Stimulated activated CD8-positive, alpha-beta memory T cell treated with anti-CD3 and anti-CD28 coated beads, Interleukin-7, amount 100 ng/mL, for 4 hours (primary cell): ENCODE data around the gene RSRP1.
A peak's percentile ranks its signal among the peaks of the same experiment; 100 is the strongest.
"Not testable (repeated sequence)": the region's sequence is repeated elsewhere in the genome, so short reads cannot be mapped to it uniquely, and the experiment has no call there.

Experiments
- DNase-seq, 2 donors: peaks; one replicate each; pipeline ENCODE4 v3.0.0-alpha.2; 2020; ENCODE audit warnings: low read depth in 2 of 2

RSRP1 gene

DNA sequence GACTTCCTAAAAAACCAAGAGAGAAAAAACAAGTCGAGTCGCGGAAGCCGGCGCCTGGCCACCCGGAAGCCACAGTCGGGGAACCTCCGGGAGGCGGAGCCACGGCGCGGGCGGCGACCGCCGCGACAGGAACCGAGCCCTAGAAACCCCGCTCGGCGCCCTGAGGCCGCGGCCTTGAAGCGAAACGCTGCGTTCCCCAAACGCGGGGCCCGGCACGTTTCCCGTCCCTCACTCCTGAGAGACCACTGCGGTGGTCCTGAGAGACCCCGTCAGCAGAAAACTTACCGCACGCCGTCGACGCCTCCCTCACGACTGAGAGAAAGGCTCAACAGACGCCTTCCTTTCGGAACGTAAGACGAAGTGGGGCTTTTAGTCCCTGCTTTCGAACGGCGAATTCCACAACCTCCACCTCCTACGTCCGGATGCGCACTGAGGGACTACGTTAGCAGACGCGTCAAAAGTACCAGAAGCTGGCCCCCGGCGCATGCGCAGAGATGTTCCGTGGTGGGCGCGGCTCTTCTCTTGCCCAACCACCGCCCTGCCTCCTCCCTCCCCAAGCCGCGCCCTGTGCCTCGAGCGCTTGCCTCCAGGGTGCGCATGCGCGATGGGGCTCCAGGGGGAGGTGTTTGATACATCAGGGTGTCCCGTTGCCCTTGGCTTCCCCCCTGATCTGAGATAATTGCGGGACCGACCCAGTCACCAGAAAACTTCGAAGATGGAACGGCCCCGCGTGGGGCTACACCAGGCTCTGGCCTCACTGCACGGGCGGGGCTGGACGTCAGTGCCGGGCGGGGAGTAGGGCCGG lies at the start of gene RSRP1:
TSS of gene RSRP1 (minus strand) at position 431 of the 805 bp plus-strand sequence. CDS start 491 bp downstream, outside the sequence.
- DNase-seq, result peak; percentile 100

- DNase-seq, result not testable (repeated sequence)
These were observed 49.2 kb upstream of the RSRP1 start for GRCh38 chr1:25296501-25296900.

DNA sequence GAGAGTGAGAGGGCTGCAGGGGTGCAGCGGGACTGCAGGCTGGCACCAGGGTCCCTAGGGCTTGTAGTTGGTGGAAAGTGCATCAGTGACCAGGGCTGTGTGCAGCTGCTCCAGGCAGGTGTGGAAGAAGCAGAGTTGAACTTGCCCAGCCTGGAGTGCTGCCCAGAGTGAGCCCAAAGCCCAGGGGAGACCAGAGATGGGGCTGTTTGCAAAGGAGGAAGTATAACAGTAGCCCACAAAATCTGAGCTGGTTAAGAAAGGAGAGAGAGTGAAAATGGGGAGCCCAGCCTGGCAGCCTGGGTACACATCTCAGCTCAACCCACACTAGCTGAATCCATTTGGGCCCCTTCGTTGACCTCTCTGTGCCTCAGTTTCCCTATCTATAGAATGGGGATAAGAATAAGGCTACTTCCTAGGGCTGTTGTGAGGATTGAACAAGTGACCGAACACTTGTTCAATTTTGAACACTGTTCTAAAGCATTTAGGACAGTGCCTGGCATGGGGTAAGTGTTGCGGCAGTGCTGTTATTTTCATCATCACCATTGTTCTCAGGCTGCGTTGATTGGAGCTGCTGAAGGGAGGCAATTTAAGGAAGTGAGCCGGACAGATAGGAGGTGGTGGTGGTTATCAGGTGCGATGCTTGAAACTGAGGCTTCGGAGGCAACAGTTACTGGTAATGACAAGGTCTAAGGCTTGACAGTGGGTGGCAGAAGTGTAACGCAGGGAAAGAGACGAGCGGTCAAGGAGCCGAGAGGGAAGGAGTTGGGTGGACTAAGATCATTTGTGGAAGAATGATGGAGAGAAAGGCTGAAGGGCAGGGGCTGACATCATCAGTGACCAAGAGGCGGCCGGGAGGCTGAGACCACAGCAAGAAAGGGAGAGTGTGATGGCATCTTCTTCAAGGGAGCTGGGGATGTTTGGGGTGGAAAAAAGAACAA lies 47.9 kb upstream of the RSRP1 start:
- DNase-seq, result not testable (repeated sequence)

GRCh38 chr1:25293426-25293825 lies 46.2 kb upstream of the RSRP1 start:
- not testable (repeated sequence) for DNase-seq

GRCh38 chr1:25290043-25290442 lies 42.8 kb upstream of the RSRP1 start:
- not testable (repeated sequence) for DNase-seq

GRCh38 chr1:25288573-25289101 lies 41.4 kb upstream of the RSRP1 start:
- DNase-seq, result not testable (repeated sequence)

- DNase-seq, result not testable (repeated sequence)
These were observed 39.9 kb upstream of the RSRP1 start for GRCh38 chr1:25287164-25287563.

GRCh38 chr1:25285862-25286261 lies 38.6 kb upstream of the RSRP1 start:
- DNase-seq, result not testable (repeated sequence)

DNA sequence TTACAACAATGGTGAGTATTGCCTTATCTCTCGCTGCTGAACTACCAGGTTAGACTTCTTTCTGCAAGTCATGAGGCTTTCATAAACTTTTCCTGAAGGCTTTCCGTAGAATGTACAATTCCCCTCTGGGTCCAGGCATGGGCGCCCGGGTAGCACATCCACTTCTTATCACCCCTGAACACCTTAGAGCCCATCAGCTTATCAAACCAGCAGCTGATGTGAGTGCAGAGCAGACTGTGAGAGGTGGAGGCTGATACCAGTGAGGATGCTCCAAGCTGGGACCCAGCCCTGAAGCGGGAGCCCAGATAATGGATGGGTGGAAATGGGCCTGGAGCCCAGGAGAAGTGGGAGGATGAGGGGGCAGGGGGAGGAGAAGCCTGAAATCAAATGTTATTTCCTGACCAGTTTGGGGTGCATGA lies 32.4 kb upstream of the RSRP1 start:
- DNase-seq, result not testable (repeated sequence)

DNA sequence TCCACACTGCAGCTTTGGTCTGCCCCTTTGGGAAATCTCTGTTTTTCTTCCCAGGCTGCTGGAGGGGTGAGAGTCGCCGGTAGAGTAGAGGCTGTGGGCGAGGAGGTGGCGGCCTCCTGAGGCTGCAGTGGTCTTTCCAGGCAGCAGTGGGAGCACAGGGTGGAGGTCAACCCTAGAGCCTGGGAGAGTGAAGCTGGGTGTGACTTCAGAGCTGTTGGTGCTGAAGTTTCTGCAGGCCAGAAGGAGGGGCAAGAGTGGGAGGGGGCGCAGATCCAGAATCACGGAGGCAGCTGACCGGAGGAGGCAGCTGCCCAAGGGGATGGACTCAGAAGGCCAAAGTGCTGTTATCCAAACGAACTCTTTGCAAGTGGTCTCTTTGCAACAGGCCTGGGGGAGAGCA lies 31.5 kb upstream of the RSRP1 start:
- DNase-seq, result not testable (repeated sequence)

GRCh38 chr1:25278358-25278757 lies 31.1 kb upstream of the RSRP1 start:
- not testable (repeated sequence) for DNase-seq

DNA sequence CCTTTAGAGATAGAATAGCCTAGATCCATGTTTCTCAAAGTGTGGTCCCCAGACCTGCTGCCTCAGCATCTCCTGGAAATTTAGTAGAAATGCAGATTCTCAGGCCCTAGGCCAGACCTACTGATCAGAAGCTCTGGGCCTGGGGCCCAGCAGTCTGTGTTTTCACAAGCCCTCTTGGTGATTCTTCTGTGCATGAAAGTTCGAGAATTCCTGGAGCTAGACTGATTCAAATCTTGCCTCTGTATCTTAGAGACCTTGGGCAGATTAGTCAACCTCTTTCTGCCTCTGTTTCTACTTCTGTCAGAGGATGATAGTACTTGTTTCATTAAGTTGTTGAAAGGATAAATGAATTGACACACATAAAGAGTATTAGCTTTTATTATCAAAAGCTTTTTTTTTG lies 30.0 kb upstream of the RSRP1 start:
- DNase-seq, result not testable (repeated sequence)

GRCh38 chr1:25275648-25276047 lies 28.4 kb upstream of the RSRP1 start:
- not testable (repeated sequence) for DNase-seq

DNA sequence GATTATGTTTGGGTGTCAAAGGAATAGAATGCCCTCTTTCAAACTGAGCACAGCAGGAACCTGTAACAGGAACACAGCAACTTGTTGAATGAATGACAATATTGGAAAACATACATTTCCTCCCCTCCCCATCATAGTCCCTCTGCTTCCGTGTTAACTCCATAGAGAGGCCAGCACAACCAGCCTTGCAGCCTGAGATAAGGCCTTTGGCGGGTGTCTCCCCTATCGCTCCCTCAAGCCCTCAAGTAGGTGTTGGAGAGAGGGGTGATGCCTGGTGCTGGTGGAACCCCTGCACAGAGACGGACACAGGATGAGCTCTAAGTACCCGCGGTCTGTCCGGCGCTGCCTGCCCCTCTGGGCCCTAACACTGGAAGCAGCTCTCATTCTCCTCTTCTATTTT lies 25.0 kb upstream of the RSRP1 start, which contains the start of gene RHD:
TSS of gene RHD (plus strand) at position 272 of the 400 bp plus-strand sequence. CDS start at position 311, 39 bp downstream.
- DNase-seq, result not testable (repeated sequence)

GRCh38 chr1:25268143-25268760 lies 21.0 kb upstream of the RSRP1 start:
- not testable (repeated sequence) for DNase-seq

- DNase-seq, result peak; percentile 84 to 85
These were observed 20.3 kb upstream of the RSRP1 start for GRCh38 chr1:25267288-25268142.

GRCh38 chr1:25266554-25267287 lies 19.5 kb upstream of the RSRP1 start:
- not testable (repeated sequence) for DNase-seq

DNA sequence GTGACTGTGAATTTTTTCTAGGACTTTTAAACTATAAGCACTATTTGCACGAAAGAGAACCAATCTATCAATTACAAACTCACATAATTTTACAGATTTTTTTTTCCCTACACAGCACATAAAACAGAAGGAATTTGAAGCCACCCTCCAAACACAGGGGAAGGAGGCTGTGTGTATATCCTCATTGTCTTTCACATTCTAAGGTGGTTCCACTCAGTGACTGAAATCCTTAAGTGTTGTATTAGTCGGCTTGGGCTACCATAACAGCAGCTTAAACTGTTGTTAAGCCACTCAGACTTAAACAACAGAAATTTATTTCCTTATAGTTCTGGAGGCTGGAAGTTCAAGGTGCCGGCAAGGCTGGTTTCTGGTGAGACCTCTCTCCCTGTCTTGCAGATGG lies 13.1 kb upstream of the RSRP1 start:
- DNase-seq, result not testable (repeated sequence)

DNA sequence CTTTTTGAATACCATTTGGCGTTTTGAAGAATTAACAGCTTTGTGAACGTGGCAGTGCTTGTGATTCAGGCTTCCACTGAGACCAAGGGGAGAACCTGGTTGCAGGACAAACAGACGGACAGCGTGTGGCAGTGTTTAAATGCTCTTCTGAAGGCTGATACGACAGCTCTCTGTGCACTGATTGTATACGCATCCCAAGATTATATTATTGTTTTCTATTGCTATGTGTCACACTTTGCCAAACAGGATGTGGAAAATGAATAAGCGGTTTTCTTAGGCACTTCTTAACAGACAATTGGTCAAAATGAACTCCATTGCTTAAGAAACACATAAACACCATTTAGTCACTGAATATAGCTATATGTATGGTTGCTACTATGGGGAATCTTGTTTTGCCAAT lies 12.6 kb upstream of the RSRP1 start:
- DNase-seq, result not testable (repeated sequence)

DNA sequence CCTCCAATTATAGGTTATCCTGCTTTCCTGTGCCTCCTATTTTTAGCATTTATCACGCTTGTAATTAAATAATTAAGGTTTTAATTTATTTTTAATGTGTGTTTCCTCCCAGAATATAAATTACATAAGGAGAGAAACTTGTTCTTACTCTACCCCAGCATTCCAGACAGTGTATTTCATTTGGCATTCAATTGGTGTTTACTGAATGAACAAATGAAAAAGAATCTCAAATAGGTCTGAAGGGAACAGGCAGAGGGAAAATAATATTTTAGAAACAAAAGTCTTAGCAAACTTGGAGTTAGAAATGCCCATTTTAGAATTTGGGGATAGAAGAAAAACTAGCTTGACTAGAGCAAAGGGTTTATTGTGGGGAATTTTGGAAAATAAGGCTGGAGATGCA lies 9.9 kb upstream of the RSRP1 start:
- DNase-seq, result no peak
